HepG2 (cell line): ENCODE measurements around the gene DNAJC8. TPM values are rescaled to one million over a fixed set of nuclear protein-coding genes. Genes with fewer than 3 reads are reported as not detected.
A peak's percentile ranks its signal among the peaks of the same experiment; 100 is the strongest.

Experiments used
- ATF3 ChIP-seq: sonication (generic); formaldehyde crosslinking; IDR thresholded peaks from 2 replicates; pipeline ENCODE4 v1.4.0; 2020; ENCODE audit warnings: missing genetic modification reagents
- DPF2 ChIP-seq: sonication (generic); formaldehyde crosslinking; IDR thresholded peaks from 2 replicates; pipeline ENCODE4 v1.4.0; 2020; ENCODE audit warnings: mild to moderate bottlenecking, low read depth, missing genetic modification reagents, borderline replicate concordance
- HDAC1 ChIP-seq: sonication (generic); formaldehyde crosslinking; IDR thresholded peaks from 2 replicates; pipeline ENCODE4 v1.5.1; 2020; ENCODE audit warnings: mild to moderate bottlenecking, missing genetic modification reagents
- HINFP ChIP-seq: sonication (generic); formaldehyde crosslinking; IDR thresholded peaks from 2 replicates; pipeline ENCODE4 v1.4.0; 2020; ENCODE audit warnings: low read depth, mild to moderate bottlenecking, missing genetic modification reagents
- HOMEZ ChIP-seq: IDR thresholded peaks from 2 replicates; pipeline ENCODE4 v1.6.1; 2016; ENCODE audit warnings: low read depth
- NR2F1 ChIP-seq, 2 experiments: fragments of 450-650 bp in 1 of 2; formaldehyde crosslinking in 1 of 2; IDR thresholded peaks; 2 replicates each; pipeline versions ENCODE4 v1.5.0 to v1.6.1; 2016 to 2020; ENCODE audit warnings: mild to moderate bottlenecking in 1 of 2, missing compliant biosample characterization in 1 of 2, missing genetic modification reagents in 1 of 2, moderate library complexity in 1 of 2
- POLR2AphosphoS5 ChIP-seq: IDR thresholded peaks from 2 replicates; pipeline ENCODE4 v1.6.1; 2012; ENCODE audit warnings: low read depth, low read length
- PRDM10 ChIP-seq: sonication (generic); formaldehyde crosslinking; IDR thresholded peaks from 2 replicates; pipeline ENCODE4 v1.4.0; 2020; ENCODE audit warnings: low read depth, missing genetic modification reagents
- ZBTB33 ChIP-seq: sonication (generic); formaldehyde crosslinking; IDR thresholded peaks from 2 replicates; pipeline ENCODE4 v1.4.0; 2020; ENCODE audit warnings: missing genetic modification reagents
- ZKSCAN1 ChIP-seq: fragments of 150-350 bp; IDR thresholded peaks from 2 replicates; pipeline ENCODE4 v1.6.1; 2014; ENCODE audit warnings: low read length
- ZNF101 ChIP-seq: sonication (generic); formaldehyde crosslinking; IDR thresholded peaks from 2 replicates; pipeline ENCODE4 v1.4.0; 2020; ENCODE audit warnings: mild to moderate bottlenecking, low read depth, missing genetic modification reagents, borderline replicate concordance
- ZNF253 ChIP-seq: sonication (generic); formaldehyde crosslinking; IDR thresholded peaks from 2 replicates; pipeline ENCODE4 v1.8.0; 2022; ENCODE audit warnings: mild to moderate bottlenecking, missing genetic modification reagents, borderline replicate concordance
- ZNF343 ChIP-seq: sonication (generic); formaldehyde crosslinking; IDR thresholded peaks from 2 replicates; pipeline ENCODE4 v1.4.0; 2020; ENCODE audit warnings: mild to moderate bottlenecking, missing genetic modification reagents
- ZNF552 ChIP-seq: sonication (generic); formaldehyde crosslinking; IDR thresholded peaks from 2 replicates; pipeline ENCODE4 v1.9.0; 2022; ENCODE audit warnings: missing genetic modification reagents, mild to moderate bottlenecking, borderline replicate concordance
- ZNF558 ChIP-seq: sonication (generic); formaldehyde crosslinking; IDR thresholded peaks from 2 replicates; pipeline ENCODE4 v1.9.0; 2022; ENCODE audit warnings: mild to moderate bottlenecking, missing genetic modification reagents, borderline replicate concordance
- ZNF598 ChIP-seq: sonication (generic); formaldehyde crosslinking; IDR thresholded peaks from 2 replicates; pipeline ENCODE4 v1.5.1; 2020; ENCODE audit warnings: mild to moderate bottlenecking, missing genetic modification reagents, borderline replicate concordance
- ZNF691 ChIP-seq: sonication (generic); formaldehyde crosslinking; IDR thresholded peaks from 2 replicates; pipeline ENCODE4 v1.4.0; 2020; ENCODE audit warnings: missing genetic modification reagents, low read depth, mild to moderate bottlenecking, borderline replicate concordance
- ZNF776 ChIP-seq: sonication (generic); formaldehyde crosslinking; IDR thresholded peaks from 2 replicates; pipeline ENCODE4 v1.4.0; 2020; ENCODE audit warnings: mild to moderate bottlenecking, missing genetic modification reagents
- polyA plus RNA-seq, 8 experiments: library from polyadenylated mRNA; depleted of rRNA in 3 of 8; stranded (reverse) in 7 of 8; unstranded in 1 of 8; fragments of >200 nt; fragmentation: Illumina TruSeq in 4 of 8; extraction: Trizol in 4 of 8; gene quantifications; 2 replicates each; pipeline versions ENCODE4 v1.2.1 to v1.2.3, GENCODE V29; 2011 to 2016; ENCODE audit warnings: low read depth in 4 of 8, missing spikeins in 1 of 8, mixed read lengths in 1 of 8; ENCODE audit not compliant: insufficient read depth in 1 of 8
- total RNA-seq, 5 experiments: library from RNA; depleted of rRNA; stranded (reverse); fragments of >200 nt; fragmentation: Illumina TruSeq; extraction: Trizol; gene quantifications; 2 replicates each; pipeline ENCODE4 v1.2.3, GENCODE V29; 2016; ENCODE audit warnings: low read depth in 1 of 5

DNAJC8 gene
- total and polyA plus RNA-seq, 2 of the 13 experiments (the other 11 are each of a cell fraction or from before 2014, with no cell fraction given) = 54.5 to 126 TPM

- no peak for TF ChIP-seq PRDM10 (CRISPR knock-in tag)
- peak; percentile 81 for TF ChIP-seq ZNF598 (CRISPR knock-in tag)
- TF ChIP-seq ZNF101 (CRISPR knock-in tag) = 0 out of 2 replicates have a peak, but pooled peaks have one; percentile 50
- peak; percentile 75; the same call in 1 of the 2 replicates for TF ChIP-seq ZNF776
- TF ChIP-seq ZNF343 (CRISPR knock-in tag) = no peak
- TF ChIP-seq HINFP (CRISPR knock-in tag) = peak; percentile 98
- TF ChIP-seq ZBTB33 (CRISPR knock-in tag) = no peak
- TF ChIP-seq POLR2AphosphoS5 = peak; percentile 89
- TF ChIP-seq NR2F1 (CRISPR knock-in tag; IDR thresholded peaks at IDR 0.05) = 0 out of 4 replicates have a peak, but pooled peaks of 1 of the 2 experiments have one; percentile 42
- no peak for TF ChIP-seq ZNF691 (CRISPR knock-in tag)
- TF ChIP-seq ATF3 (CRISPR knock-in tag) = 0 out of 2 replicates have a peak, but pooled peaks have one; percentile 35
- 0 out of 2 replicates have a peak, but pooled peaks have one; percentile 46 for TF ChIP-seq HOMEZ (CRISPR knock-in tag)
- 0 out of 2 replicates have a peak, but pooled peaks have one; percentile 59 for TF ChIP-seq ZNF552
- TF ChIP-seq ZKSCAN1 = no peak
- TF ChIP-seq ZNF253 (CRISPR knock-in tag) = no peak
- peak; percentile 55; the same call in 1 of the 2 replicates for TF ChIP-seq HDAC1 (CRISPR knock-in tag)
- TF ChIP-seq DPF2 = no peak
- TF ChIP-seq ZNF558 (CRISPR knock-in tag) = peak; percentile 61; the same call in 1 of the 2 replicates
Measured at GRCh38 chr1:28232558-28233263, at the start of gene DNAJC8 (continued).
